Endometrial microvascular endothelial cells (primary cell): ENCODE results near the gene ATP2C2. TPM values are rescaled to one million over a fixed set of nuclear protein-coding genes. Genes with fewer than 3 reads are reported as not detected.

Experiments used
- total RNA-seq: library from RNA; depleted of rRNA; stranded (reverse); fragments of >200 nt; gene quantifications from one replicate; pipeline ENCODE4 v1.2.3, GENCODE V29; 2015; ENCODE audit errors: inconsistent ontology term

The ATP2C2 gene
- total RNA-seq, 1 donor from 2014 or later = not detected

Other genes with a start within 250 kb of the ATP2C2 start
- gene HSDL1, start 223.4 kb upstream of the ATP2C2 start, total RNA-seq = 20.6 TPM
- gene DNAAF1, start 223.2 kb upstream of the ATP2C2 start, total RNA-seq = not detected
- gene TAF1C, start 181.5 kb upstream of the ATP2C2 start, total RNA-seq = 51.9 TPM
- gene ADAD2, start 177.4 kb upstream of the ATP2C2 start, total RNA-seq = not detected
- gene KCNG4, start 128.5 kb upstream of the ATP2C2 start, total RNA-seq = not detected
- 0.37 TPM for gene WFDC1, start 73.7 kb upstream of the ATP2C2 start, total RNA-seq
- 26.3 TPM for gene MEAK7, start 136.1 kb downstream of the ATP2C2 start, total RNA-seq
- 196 TPM for gene COTL1, start 249.5 kb downstream of the ATP2C2 start, total RNA-seq